Progenitor cell of endocrine pancreas (in vitro differentiated cells): ENCODE results near the gene GMPR2. TPM values are rescaled to one million over a fixed set of nuclear protein-coding genes. Genes with fewer than 3 reads are reported as not detected.

Experiments used
- DNase-seq: peaks from one replicate; pipeline ENCODE4 v3.0.0; 2021; ENCODE audit warnings: low spot score; ENCODE audit not compliant: unreplicated experiment
- H3K27ac Mint-ChIP-seq: 2 replicates; pipeline ENCODE4 v1.8.0; 2021; ENCODE audit warnings: mild to moderate bottlenecking, moderate library complexity, mixed read lengths
- H3K27me3 Mint-ChIP-seq: 2 replicates; pipeline ENCODE4 v1.8.0; 2021; ENCODE audit warnings: mixed read lengths
- H3K36me3 Mint-ChIP-seq: 2 replicates; pipeline ENCODE4 v1.8.0; 2022; ENCODE audit warnings: mixed read lengths; ENCODE audit not compliant: insufficient read depth
- H3K4me1 Mint-ChIP-seq: 2 replicates; pipeline ENCODE4 v1.8.0; 2021; ENCODE audit warnings: low read depth, mixed read lengths
- H3K4me3 Mint-ChIP-seq: 2 replicates; pipeline ENCODE4 v1.8.0; 2021; ENCODE audit warnings: low read depth, mild to moderate bottlenecking, moderate library complexity, mixed read lengths
- H3K9me3 Mint-ChIP-seq: 2 replicates; pipeline ENCODE4 v1.8.0; 2021; ENCODE audit warnings: low read depth, mixed read lengths
- total RNA-seq: library from RNA; stranded (reverse); gene quantifications from 2 replicates; pipeline ENCODE4 v1.2.1, GENCODE V29; 2021
- TF ChIP-seq, protein P1 (sequence below): fragments of 200-600 bp; sonication (generic); IDR thresholded peaks from one replicate; pipeline ENCODE4 v1.5.0; 2021; ENCODE audit warnings: antibody characterized with exemption, mild to moderate bottlenecking; ENCODE audit not compliant: unreplicated experiment

GMPR2 gene
- total RNA-seq, 1 donor from 2014 or later = 73.6 TPM

DNA sequence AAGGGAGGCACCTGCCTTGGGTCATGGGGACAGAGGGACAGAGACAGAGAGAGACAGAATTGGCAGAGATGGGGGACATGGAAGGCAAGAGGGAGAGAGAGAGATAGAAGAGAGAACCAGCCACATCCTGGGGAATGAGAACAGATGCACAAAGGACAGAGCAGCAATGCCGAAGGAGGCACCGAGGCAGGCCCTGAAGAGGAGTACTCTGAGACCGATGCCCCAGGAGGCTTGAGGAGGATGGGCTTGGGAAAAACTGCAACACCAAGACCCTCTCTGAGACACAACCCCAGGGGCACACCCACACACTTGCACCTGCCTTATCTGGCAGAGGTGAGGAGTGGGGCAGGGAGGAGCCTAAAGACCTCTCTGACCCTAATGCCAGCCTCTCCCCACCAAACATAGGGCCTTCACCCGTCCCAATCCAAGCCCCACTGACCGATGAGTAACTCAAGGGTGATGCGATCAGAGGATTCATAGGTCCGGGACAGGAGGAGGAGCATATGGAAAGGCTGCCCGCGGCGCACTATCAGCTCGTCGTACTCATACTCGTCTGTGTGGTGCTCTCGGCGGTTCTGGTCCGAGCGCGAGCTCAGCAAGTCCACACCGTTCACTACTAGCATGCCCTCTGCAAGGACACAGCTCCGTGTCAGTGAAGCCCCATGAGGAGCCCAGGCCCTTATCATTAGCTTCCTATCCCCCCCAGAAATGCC is 28.7 kb downstream of the GMPR2 start:
- TF ChIP-seq, protein P1, sequence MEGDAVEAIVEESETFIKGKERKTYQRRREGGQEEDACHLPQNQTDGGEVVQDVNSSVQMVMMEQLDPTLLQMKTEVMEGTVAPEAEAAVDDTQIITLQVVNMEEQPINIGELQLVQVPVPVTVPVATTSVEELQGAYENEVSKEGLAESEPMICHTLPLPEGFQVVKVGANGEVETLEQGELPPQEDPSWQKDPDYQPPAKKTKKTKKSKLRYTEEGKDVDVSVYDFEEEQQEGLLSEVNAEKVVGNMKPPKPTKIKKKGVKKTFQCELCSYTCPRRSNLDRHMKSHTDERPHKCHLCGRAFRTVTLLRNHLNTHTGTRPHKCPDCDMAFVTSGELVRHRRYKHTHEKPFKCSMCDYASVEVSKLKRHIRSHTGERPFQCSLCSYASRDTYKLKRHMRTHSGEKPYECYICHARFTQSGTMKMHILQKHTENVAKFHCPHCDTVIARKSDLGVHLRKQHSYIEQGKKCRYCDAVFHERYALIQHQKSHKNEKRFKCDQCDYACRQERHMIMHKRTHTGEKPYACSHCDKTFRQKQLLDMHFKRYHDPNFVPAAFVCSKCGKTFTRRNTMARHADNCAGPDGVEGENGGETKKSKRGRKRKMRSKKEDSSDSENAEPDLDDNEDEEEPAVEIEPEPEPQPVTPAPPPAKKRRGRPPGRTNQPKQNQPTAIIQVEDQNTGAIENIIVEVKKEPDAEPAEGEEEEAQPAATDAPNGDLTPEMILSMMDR = no peak
- Mint-ChIP-seq H3K9me3 (no peaks in the 10 kb centered on the region), H3K4me1 (no peaks in the 10 kb centered on the region), H3K27ac (no peak overlapping the region), H3K27me3 (no peaks in the 10 kb centered on the region), H3K36me3 (no peaks in the 10 kb centered on the region), H3K4me3 (no peak overlapping the region)
- no peak for DNase-seq

DNA sequence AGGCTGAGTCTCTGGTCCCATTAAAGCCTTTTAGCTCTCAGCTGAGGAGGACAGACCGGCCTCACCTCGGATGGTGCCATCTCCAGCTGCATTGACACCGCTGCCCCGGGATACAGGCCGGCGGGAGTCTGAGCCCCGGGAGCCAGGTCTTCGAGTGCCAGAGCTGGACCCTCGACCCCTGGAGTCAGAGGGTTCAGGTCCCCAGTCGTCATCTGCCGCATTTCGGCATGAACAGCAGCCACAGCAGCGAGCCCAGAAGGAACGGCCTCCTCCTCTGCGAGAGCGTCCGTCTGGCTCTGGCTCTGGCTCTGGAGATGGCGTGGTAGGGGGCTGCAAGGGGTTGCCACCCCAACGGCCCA is 29.2 kb downstream of the GMPR2 start:
- H3K36me3 Mint-ChIP-seq = peaks cover under 1% of the 10 kb centered on the region

GRCh38 chr14:24262821-24263733 is 30.3 kb downstream of the GMPR2 start, which contains the start of gene TGM1:
TSS of gene TGM1 (minus strand) at chr14:24263177. CDS start at chr14:24262352, 825 bp downstream.
- H3K4me1 Mint-ChIP-seq = no peaks in the 10 kb centered on the region
- no peak within 1 kb of the TSS for H3K27ac Mint-ChIP-seq
- H3K36me3 Mint-ChIP-seq = peaks cover 5% of the 10 kb centered on the region
- TF ChIP-seq, protein P1 = no peak
- no peaks in the 10 kb centered on the region for H3K9me3 Mint-ChIP-seq
- no peak for DNase-seq
- no peak within 1 kb of the TSS for H3K4me3 Mint-ChIP-seq
- no peaks in the 10 kb centered on the region for H3K27me3 Mint-ChIP-seq

More for the DNA sequence above, 29.2 kb downstream of the GMPR2 start:
- no peak for DNase-seq
- Mint-ChIP-seq H3K9me3 (no peaks in the 10 kb centered on the region), H3K27ac (no peak overlapping the region), H3K4me1 (no peaks in the 10 kb centered on the region), H3K4me3 (no peak overlapping the region), H3K27me3 (no peaks in the 10 kb centered on the region)
- TF ChIP-seq, protein P1 = no peak

DNA sequence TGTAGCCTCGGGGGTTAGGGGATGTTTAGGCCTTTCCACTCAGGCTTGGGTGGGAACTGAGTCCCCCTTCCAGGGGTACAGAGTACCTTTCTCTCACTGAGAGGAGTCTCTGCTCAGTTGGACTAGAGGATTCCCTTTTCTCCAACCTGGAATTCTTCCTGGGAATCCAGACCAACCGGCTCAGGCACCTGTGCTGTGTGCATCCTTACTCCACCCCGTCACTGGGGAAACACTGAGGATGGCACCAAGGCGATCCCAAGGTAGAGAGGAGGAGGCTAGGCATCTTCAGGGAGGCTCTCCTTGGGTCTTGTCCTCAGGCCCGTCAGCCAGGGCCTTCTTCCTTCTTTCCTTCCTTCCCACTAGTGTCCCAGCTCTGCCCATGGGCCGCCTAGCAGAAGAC is 31.1 kb downstream of the GMPR2 start:
- no peak for DNase-seq

GRCh38 chr14:24264298-24264697 is 31.6 kb downstream of the GMPR2 start:
- Mint-ChIP-seq H3K36me3 (peaks cover 5% of the 10 kb centered on the region), H3K9me3 (no peaks in the 10 kb centered on the region), H3K27me3 (no peaks in the 10 kb centered on the region), H3K4me1 (no peaks in the 10 kb centered on the region), H3K4me3 (no peak overlapping the region), H3K27ac (no peak overlapping the region)
- DNase-seq = no peak
- TF ChIP-seq, protein P1 = no peak

More for the DNA sequence above, 31.1 kb downstream of the GMPR2 start:
- no peaks in the 10 kb centered on the region for H3K4me1 Mint-ChIP-seq
- no peak overlapping the region for H3K4me3 Mint-ChIP-seq
- H3K36me3 Mint-ChIP-seq = peaks cover 5% of the 10 kb centered on the region
- TF ChIP-seq, protein P1 = no peak
- no peak overlapping the region for H3K27ac Mint-ChIP-seq
- H3K9me3 Mint-ChIP-seq = no peaks in the 10 kb centered on the region
- no peaks in the 10 kb centered on the region for H3K27me3 Mint-ChIP-seq
